ENCODE results near the gene GABRD.

The GABRD gene

GRCh38 chr1:2074944-2075740, 56.0 kb downstream of the GABRD start:
- TF ChIP-seq SIN3A (IDR thresholded peaks at IDR 0.05; ENCODE audit: borderline replicate concordance, insufficient read depth, low read length) (no peak), FOXP2 (optimal IDR thresholded peaks at IDR 0.05; ENCODE audit: borderline replicate concordance, extremely low read depth, extremely low read length, insufficient read depth) (no peak), TAF1 (IDR thresholded peaks at IDR 0.05; ENCODE audit: borderline replicate concordance, insufficient read depth, low read length) (no peak), POLR2AphosphoS5 (IDR thresholded peaks at IDR 0.05; ENCODE audit: low read depth, low read length) (no peak)
- TF ChIP-seq, protein P1, sequence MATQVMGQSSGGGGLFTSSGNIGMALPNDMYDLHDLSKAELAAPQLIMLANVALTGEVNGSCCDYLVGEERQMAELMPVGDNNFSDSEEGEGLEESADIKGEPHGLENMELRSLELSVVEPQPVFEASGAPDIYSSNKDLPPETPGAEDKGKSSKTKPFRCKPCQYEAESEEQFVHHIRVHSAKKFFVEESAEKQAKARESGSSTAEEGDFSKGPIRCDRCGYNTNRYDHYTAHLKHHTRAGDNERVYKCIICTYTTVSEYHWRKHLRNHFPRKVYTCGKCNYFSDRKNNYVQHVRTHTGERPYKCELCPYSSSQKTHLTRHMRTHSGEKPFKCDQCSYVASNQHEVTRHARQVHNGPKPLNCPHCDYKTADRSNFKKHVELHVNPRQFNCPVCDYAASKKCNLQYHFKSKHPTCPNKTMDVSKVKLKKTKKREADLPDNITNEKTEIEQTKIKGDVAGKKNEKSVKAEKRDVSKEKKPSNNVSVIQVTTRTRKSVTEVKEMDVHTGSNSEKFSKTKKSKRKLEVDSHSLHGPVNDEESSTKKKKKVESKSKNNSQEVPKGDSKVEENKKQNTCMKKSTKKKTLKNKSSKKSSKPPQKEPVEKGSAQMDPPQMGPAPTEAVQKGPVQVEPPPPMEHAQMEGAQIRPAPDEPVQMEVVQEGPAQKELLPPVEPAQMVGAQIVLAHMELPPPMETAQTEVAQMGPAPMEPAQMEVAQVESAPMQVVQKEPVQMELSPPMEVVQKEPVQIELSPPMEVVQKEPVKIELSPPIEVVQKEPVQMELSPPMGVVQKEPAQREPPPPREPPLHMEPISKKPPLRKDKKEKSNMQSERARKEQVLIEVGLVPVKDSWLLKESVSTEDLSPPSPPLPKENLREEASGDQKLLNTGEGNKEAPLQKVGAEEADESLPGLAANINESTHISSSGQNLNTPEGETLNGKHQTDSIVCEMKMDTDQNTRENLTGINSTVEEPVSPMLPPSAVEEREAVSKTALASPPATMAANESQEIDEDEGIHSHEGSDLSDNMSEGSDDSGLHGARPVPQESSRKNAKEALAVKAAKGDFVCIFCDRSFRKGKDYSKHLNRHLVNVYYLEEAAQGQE (IDR thresholded peaks at IDR 0.05; ENCODE audit: insufficient read depth in 1 of 2, low read depth in 2 of 2, low read length in 2 of 2): no peak

DNA sequence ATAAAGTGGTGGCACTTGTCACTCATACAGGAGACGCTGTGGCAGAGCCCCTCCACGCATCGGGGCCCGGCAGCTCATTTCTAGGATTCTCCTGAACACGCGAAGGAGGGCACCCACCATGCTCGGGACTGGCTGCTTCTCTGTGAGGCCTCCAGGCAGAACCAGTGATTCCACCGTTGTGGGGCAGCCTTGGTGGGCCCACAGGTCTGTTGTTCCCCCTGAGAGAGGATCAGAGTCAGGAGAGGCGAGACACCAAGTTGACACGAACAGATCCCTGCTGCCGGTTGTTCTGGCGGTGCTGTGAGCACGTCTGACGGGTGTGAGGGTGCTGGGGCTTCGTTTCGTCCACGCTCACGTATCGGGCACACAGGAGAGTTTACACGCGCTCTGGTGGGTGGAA, 57.7 kb downstream of the GABRD start:
- TF ChIP-seq, protein P1 (IDR thresholded peaks at IDR 0.05; ENCODE audit: insufficient read depth in 1 of 2, low read depth in 2 of 2, low read length in 2 of 2): no peak
- TF ChIP-seq SIN3A (IDR thresholded peaks at IDR 0.05; ENCODE audit: borderline replicate concordance, insufficient read depth, low read length): no peak

- TF ChIP-seq, protein P1 (IDR thresholded peaks at IDR 0.05; ENCODE audit: insufficient read depth in 1 of 2, low read depth in 2 of 2, low read length in 2 of 2): no peak
- TF ChIP-seq TAF1 (IDR thresholded peaks at IDR 0.05; ENCODE audit: borderline replicate concordance, insufficient read depth, low read length) (no peak), POLR2AphosphoS5 (IDR thresholded peaks at IDR 0.05; ENCODE audit: low read depth, low read length) (no peak), SIN3A (IDR thresholded peaks at IDR 0.05; ENCODE audit: borderline replicate concordance, insufficient read depth, low read length) (no peak), FOXP2 (optimal IDR thresholded peaks at IDR 0.05; ENCODE audit: borderline replicate concordance, extremely low read depth, extremely low read length, insufficient read depth) (no peak)
Observed at GRCh38 chr1:2078170-2078569, 59.0 kb downstream of the GABRD start.

DNA sequence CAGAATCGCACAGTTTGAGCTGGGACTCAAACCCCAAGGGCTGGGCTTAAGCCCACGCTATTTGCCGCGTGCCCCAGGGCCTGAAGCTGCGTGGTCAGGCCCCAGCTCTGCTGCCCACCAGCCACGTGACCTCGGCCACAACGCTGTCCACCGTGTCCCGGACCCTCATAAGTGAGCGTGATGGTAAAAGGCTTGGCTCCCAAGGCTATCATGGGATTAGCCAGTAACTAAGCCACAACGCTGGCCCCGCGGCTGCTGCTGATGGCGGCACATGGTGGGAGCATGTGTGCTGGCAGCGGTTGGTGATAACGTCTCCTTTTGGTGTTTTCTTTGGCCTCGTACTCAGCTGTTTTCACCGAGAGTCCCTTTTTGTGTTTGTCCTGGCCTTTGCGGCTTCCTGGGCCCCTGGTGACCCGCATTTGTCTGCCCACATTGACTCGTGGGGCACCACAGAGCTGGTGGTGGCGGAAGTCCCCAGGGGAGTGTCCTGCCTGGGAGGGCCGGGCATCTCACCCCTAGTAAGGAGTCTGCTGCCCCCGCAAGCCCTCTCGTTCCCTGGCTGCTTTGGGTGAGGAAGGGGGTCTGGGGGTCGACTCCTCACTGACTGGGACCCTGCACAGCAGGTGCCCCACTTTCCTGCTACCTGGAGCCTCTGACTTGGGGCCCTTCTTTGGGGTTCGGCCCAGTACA, 60.4 kb downstream of the GABRD start:
- TF ChIP-seq FOXP2 (optimal IDR thresholded peaks at IDR 0.05; ENCODE audit: borderline replicate concordance, extremely low read depth, extremely low read length, insufficient read depth) (no peak), SIN3A (IDR thresholded peaks at IDR 0.05; ENCODE audit: borderline replicate concordance, insufficient read depth, low read length) (no peak), TAF1 (IDR thresholded peaks at IDR 0.05; ENCODE audit: borderline replicate concordance, insufficient read depth, low read length) (no peak), POLR2AphosphoS5 (IDR thresholded peaks at IDR 0.05; ENCODE audit: low read depth, low read length) (no peak)
- TF ChIP-seq, protein P1 (IDR thresholded peaks at IDR 0.05; ENCODE audit: insufficient read depth in 1 of 2, low read depth in 2 of 2, low read length in 2 of 2): no peak

All from PFSK-1 (cell line).